ENCODE results near the gene SDR42E1.

SDR42E1 gene

DNA sequence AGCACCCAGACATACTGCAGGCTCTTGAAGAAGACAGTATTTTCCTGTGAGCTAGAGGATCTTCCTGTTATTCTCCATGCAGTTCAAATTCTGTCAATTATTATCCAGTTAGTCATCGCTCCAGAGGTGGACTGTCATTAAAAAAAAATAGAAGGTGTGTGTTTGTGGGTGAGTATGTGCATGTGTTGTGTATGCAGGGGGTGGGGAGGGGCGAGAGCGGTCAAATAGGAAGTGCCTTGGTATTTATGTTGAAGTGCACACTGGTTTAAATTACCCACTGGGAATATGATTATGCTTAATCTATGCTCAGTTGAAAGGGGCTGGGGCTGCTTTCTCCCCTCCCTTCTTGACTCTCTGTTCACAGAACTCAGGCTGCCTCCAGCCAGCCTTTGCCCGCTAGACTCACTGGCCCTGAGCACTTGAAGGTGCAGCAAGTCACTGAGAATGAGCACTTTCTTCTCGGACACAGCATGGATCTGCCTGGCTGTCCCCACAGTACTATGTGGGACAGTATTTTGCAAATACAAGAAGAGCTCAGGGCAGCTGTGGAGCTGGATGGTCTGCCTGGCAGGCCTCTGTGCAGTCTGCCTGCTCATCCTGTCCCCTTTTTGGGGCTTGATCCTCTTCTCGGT lies 23.8 kb upstream of the SDR42E1 start, which contains the start of gene HSD17B2:
HSD17B2 (plus strand) TSS at position 273 of the 632 bp plus-strand sequence; CDS start at position 445, 172 bp downstream.
- H3K4me3 ChIP-seq (ENCODE audit: low read length), result no peak within 1 kb of the TSS
- H3K4me1 ChIP-seq (ENCODE audit: control insufficient read depth, low read depth, low read length), result no peaks in the 10 kb centered on the region
- H3K27ac ChIP-seq (ENCODE audit: low read length), result no peak within 1 kb of the TSS
- H3K9ac ChIP-seq (ENCODE audit: low read length), result no peak within 1 kb of the TSS
- H3K9me3 ChIP-seq (ENCODE audit: control insufficient read depth, low read depth, low read length), result no peaks in the 10 kb centered on the region
- H3K27me3 ChIP-seq (ENCODE audit: control insufficient read depth, insufficient read depth, low read length), result no peaks in the 10 kb centered on the region
- H3K36me3 ChIP-seq (ENCODE audit: control insufficient read depth, low read depth, low read length), result no peaks in the 10 kb centered on the region

DNA sequence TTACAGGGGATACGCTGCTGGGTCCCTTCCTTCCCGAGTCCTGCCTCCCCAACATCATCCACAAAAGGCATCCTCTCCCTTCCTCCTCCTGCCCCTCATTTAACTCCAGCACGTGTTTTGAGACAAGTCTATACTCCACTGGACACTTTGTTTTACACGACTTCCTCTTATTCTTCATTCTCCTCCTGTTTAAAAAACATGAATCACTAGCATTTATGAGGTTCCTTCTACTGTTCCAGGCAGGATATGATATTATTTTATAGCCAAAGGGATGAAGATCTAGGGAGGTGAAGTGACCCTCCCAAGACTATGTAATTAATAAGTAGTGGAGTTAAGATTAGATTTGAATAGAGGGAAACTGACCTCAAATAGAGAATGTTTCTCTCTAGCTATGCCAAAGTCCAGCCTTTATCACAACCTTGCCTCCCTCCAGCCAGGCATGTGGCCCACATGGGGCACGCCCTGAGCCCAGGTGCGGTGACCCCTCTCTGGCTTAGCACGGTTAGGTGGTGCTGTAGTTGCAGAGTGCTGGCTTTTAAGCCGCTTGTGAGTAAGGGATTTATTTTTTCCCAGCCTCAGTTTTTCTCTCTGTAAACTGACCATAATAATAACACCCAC lies 22.5 kb upstream of the SDR42E1 start:
- Histone ChIP-seq H3K9me3 (ENCODE audit: control insufficient read depth, low read depth, low read length) (no peaks in the 10 kb centered on the region), H3K4me1 (ENCODE audit: control insufficient read depth, low read depth, low read length) (no peaks in the 10 kb centered on the region), H3K27me3 (ENCODE audit: control insufficient read depth, insufficient read depth, low read length) (no peaks in the 10 kb centered on the region), H3K9ac (ENCODE audit: low read length) (no peak overlapping the region), H3K4me3 (ENCODE audit: low read length) (no peak overlapping the region), H3K36me3 (ENCODE audit: control insufficient read depth, low read depth, low read length) (no peaks in the 10 kb centered on the region), H3K27ac (ENCODE audit: low read length) (no peak overlapping the region)

DNA sequence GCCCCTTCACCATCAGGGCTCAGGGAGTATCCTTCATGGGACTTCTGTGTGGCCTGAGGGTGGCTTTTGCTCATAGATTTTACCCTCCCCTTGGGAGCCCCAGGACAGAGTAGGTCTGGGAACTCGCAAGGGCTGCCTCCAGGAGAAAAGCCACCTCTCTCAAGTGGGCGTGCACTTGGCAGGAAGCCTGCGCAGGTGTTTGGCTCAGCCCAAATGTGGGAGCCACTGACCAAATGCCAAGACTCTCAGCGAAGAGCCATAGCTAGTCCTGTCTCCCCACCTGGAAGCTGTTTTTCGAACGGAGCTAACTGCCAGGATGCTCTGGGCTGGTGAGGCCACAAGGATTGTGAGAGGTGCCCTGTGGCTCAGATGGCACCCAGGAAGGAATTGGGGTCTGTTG lies 21.7 kb upstream of the SDR42E1 start:
- H3K9ac ChIP-seq (ENCODE audit: low read length), result no peak overlapping the region
- no peaks in the 10 kb centered on the region for H3K4me1 ChIP-seq (ENCODE audit: control insufficient read depth, low read depth, low read length)
- no peak overlapping the region for H3K27ac ChIP-seq (ENCODE audit: low read length)
- H3K9me3 ChIP-seq (ENCODE audit: control insufficient read depth, low read depth, low read length), result no peaks in the 10 kb centered on the region
- no peak overlapping the region for H3K4me3 ChIP-seq (ENCODE audit: low read length)
- H3K36me3 ChIP-seq (ENCODE audit: control insufficient read depth, low read depth, low read length), result no peaks in the 10 kb centered on the region
- H3K27me3 ChIP-seq (ENCODE audit: control insufficient read depth, insufficient read depth, low read length), result no peaks in the 10 kb centered on the region

DNA sequence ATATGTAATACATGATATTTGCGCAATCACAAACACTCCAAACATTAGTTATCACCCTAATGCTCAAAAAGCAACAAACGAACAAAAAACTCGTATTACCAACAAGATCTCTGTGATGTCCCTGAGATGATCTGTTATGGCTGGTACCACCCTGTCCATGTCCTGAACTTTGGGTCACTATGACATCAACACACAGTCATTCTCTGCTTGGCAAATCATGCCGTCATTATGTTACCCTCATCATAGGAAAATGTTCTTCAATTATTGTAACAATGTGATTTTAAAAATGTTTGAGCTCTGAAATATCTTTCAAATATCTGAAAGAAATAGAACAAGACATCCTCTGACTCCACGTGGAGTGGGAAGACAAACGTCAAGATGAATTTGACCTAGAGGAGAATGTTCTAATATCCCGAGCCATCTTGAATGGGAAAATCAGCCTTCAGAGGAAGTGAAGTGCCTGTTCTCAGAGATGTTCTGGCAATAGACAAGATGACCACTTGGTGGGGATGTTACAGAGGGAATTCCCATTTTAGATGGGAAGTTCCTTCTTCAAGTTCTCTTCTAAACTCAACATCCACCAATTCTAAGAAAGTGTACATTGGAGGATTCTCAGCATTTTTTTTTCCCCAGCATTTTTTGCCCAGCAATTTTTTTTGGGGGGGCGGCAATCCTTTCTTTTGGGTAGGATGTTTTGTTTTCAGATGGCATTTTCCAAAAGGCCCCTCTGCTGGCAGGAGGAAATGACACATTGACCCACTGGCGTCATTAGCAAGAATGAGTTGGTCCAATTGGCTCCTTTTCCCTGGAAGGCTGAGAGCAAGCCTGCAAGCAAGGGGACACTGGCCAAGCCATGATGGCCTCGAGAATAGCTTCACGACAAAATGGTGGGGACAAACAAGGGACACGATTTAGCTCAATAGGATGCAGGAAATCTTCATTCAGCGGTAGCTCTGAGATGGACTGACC lies 20.1 kb upstream of the SDR42E1 start:
- no peaks in the 10 kb centered on the region for H3K9me3 ChIP-seq (ENCODE audit: control insufficient read depth, low read depth, low read length)
- H3K9ac ChIP-seq (ENCODE audit: low read length), result no peak overlapping the region
- H3K4me3 ChIP-seq (ENCODE audit: low read length), result no peak overlapping the region
- no peaks in the 10 kb centered on the region for H3K36me3 ChIP-seq (ENCODE audit: control insufficient read depth, low read depth, low read length)
- H3K27ac ChIP-seq (ENCODE audit: low read length), result no peak overlapping the region
- H3K4me1 ChIP-seq (ENCODE audit: control insufficient read depth, low read depth, low read length), result no peaks in the 10 kb centered on the region
- no peaks in the 10 kb centered on the region for H3K27me3 ChIP-seq (ENCODE audit: control insufficient read depth, insufficient read depth, low read length)

DNA sequence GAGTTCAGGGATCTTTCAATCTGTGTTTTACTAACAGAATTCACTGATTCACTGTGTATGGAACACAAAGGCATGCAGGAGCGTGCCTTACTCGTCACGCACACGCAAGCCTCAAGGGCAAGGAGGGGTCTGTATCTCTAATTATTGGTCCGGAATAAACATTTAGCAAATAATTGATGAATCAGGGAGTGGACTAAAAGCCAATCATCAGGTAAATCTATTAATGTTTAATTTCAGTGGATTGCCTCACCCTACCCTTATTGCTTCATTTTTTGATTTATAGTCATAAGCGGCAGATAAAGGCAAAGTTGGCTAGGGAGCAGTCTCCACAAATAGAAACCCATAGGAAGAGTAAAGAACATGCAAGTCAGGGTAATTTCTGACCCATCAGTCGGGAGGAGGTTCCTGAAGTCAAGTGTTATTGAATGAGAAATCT lies 16.4 kb upstream of the SDR42E1 start:
- no peaks in the 10 kb centered on the region for H3K9me3 ChIP-seq (ENCODE audit: control insufficient read depth, low read depth, low read length)
- no peak overlapping the region for H3K27ac ChIP-seq (ENCODE audit: low read length)
- H3K4me3 ChIP-seq (ENCODE audit: low read length), result no peak overlapping the region
- no peaks in the 10 kb centered on the region for H3K27me3 ChIP-seq (ENCODE audit: control insufficient read depth, insufficient read depth, low read length)
- no peak overlapping the region for H3K9ac ChIP-seq (ENCODE audit: low read length)
- H3K36me3 ChIP-seq (ENCODE audit: control insufficient read depth, low read depth, low read length), result no peaks in the 10 kb centered on the region
- H3K4me1 ChIP-seq (ENCODE audit: control insufficient read depth, low read depth, low read length), result no peaks in the 10 kb centered on the region

DNA sequence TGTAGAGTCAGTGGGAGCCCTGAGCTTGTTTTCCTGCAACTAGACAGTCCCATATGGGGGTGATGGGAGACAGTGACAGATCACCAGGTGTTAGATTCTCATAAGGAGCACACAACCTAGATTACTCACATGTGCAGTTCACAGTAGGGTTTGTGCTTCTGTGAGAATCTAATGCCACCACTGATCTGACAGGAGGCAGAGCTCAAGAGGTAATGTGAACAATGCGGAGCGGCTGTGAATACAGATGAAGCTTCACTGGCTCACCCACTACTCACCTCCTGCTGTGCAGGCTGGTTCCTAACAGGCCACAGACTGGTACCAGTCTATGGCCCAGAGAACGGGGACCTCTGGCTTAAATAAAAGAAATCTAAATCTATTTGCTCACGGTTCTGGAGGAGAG lies 13.6 kb upstream of the SDR42E1 start:
- no peak overlapping the region for H3K9ac ChIP-seq (ENCODE audit: low read length)
- H3K4me3 ChIP-seq (ENCODE audit: low read length), result no peak overlapping the region
- H3K9me3 ChIP-seq (ENCODE audit: control insufficient read depth, low read depth, low read length), result no peaks in the 10 kb centered on the region
- H3K36me3 ChIP-seq (ENCODE audit: control insufficient read depth, low read depth, low read length), result no peaks in the 10 kb centered on the region
- H3K4me1 ChIP-seq (ENCODE audit: control insufficient read depth, low read depth, low read length), result no peaks in the 10 kb centered on the region
- H3K27me3 ChIP-seq (ENCODE audit: control insufficient read depth, insufficient read depth, low read length), result no peaks in the 10 kb centered on the region
- no peak overlapping the region for H3K27ac ChIP-seq (ENCODE audit: low read length)

DNA sequence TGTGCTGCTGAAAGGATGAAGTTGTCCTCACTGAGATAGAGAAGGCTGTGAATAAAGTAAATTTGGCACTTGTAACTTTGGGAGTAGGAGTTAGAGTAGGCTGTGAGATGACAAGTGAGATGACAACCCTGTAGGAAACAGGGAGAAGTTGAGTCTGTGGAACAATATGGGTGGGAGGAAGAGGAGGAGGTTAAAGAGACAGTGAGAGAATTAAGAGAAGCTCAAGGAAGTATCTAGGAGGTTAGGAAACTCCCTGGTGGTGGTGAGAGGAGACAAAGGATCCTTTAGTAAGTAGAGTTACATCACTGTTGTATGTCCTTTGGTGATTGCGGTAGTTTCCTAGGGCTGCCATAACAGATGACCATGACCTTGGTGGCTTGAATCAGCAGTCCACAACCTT lies 13.0 kb upstream of the SDR42E1 start:
- Histone ChIP-seq H3K4me3 (ENCODE audit: low read length) (no peak overlapping the region), H3K9me3 (ENCODE audit: control insufficient read depth, low read depth, low read length) (no peaks in the 10 kb centered on the region), H3K27ac (ENCODE audit: low read length) (no peak overlapping the region), H3K27me3 (ENCODE audit: control insufficient read depth, insufficient read depth, low read length) (no peaks in the 10 kb centered on the region), H3K9ac (ENCODE audit: low read length) (no peak overlapping the region), H3K36me3 (ENCODE audit: control insufficient read depth, low read depth, low read length) (no peaks in the 10 kb centered on the region), H3K4me1 (ENCODE audit: control insufficient read depth, low read depth, low read length) (no peaks in the 10 kb centered on the region)

DNA sequence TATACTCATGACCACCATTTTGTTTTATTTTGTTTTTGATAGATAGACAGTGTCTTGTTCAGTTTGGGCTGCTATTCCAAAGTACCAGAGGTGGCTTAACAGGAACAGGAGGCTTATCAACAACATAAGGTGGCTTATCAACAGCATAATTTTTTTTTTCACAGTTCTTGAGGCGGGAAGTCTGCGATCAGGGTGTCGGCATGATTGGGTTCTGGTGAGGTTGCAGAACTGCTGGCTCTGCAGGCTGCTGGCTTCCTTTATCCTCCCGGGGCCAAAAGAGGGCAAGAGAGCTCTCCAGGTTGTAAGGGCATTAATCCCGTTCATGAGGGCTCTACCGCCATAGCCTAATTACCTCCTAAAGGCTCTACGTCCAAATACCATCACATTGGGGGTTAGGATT lies 11.9 kb upstream of the SDR42E1 start:
- no peaks in the 10 kb centered on the region for H3K36me3 ChIP-seq (ENCODE audit: control insufficient read depth, low read depth, low read length)
- no peaks in the 10 kb centered on the region for H3K9me3 ChIP-seq (ENCODE audit: control insufficient read depth, low read depth, low read length)
- H3K27ac ChIP-seq (ENCODE audit: low read length), result no peak overlapping the region
- no peaks in the 10 kb centered on the region for H3K27me3 ChIP-seq (ENCODE audit: control insufficient read depth, insufficient read depth, low read length)
- no peak overlapping the region for H3K4me3 ChIP-seq (ENCODE audit: low read length)
- H3K4me1 ChIP-seq (ENCODE audit: control insufficient read depth, low read depth, low read length), result no peaks in the 10 kb centered on the region
- no peak overlapping the region for H3K9ac ChIP-seq (ENCODE audit: low read length)

DNA sequence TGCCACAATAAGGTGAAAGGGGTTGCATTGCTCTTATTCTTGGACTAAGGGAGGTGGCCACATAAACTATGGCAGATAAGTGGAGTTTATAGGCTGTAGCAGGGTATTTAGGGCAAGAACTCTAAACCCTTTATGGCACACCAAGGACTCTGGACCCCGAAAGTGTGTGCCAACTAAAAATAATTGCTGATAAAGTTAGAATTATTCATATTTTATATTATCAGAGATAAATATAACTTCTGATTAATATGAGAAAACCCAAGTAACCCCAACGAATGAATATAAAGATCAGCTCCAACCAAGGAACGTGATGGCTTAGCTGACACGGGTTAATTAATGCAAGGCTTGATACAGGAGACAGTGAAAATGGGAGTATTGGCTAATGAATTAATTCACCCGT lies 8.8 kb upstream of the SDR42E1 start:
- no peak overlapping the region for H3K4me3 ChIP-seq (ENCODE audit: low read length)
- no peak overlapping the region for H3K9ac ChIP-seq (ENCODE audit: low read length)
- H3K36me3 ChIP-seq (ENCODE audit: control insufficient read depth, low read depth, low read length), result no peaks in the 10 kb centered on the region
- no peak overlapping the region for H3K27ac ChIP-seq (ENCODE audit: low read length)
- H3K27me3 ChIP-seq (ENCODE audit: control insufficient read depth, insufficient read depth, low read length), result no peaks in the 10 kb centered on the region
- H3K9me3 ChIP-seq (ENCODE audit: control insufficient read depth, low read depth, low read length), result no peaks in the 10 kb centered on the region
- H3K4me1 ChIP-seq (ENCODE audit: control insufficient read depth, low read depth, low read length), result no peaks in the 10 kb centered on the region

DNA sequence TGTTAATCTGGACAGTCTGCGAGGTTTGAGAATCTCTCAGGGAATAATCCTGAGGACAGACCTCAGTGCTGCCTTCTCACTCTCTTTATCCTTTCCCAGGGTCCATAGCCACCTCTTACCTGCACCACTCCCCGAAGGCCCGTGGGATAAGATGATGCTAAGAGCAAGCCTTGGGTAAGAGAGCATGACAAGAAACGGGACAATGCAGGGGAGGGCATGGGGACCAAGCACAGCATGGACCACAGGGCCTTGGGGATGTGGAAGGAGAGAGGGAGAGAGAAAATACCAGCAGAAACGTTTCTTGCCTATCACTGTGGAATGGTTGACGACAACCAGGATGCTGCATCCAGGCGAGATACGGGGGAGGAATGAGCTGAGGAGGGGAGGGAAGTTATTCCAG lies 8.3 kb upstream of the SDR42E1 start:
- H3K4me3 ChIP-seq (ENCODE audit: low read length), result no peak overlapping the region
- H3K9ac ChIP-seq (ENCODE audit: low read length), result no peak overlapping the region
- H3K36me3 ChIP-seq (ENCODE audit: control insufficient read depth, low read depth, low read length), result no peaks in the 10 kb centered on the region
- H3K9me3 ChIP-seq (ENCODE audit: control insufficient read depth, low read depth, low read length), result no peaks in the 10 kb centered on the region
- H3K4me1 ChIP-seq (ENCODE audit: control insufficient read depth, low read depth, low read length), result no peaks in the 10 kb centered on the region
- H3K27me3 ChIP-seq (ENCODE audit: control insufficient read depth, insufficient read depth, low read length), result no peaks in the 10 kb centered on the region
- H3K27ac ChIP-seq (ENCODE audit: low read length), result no peak overlapping the region

DNA sequence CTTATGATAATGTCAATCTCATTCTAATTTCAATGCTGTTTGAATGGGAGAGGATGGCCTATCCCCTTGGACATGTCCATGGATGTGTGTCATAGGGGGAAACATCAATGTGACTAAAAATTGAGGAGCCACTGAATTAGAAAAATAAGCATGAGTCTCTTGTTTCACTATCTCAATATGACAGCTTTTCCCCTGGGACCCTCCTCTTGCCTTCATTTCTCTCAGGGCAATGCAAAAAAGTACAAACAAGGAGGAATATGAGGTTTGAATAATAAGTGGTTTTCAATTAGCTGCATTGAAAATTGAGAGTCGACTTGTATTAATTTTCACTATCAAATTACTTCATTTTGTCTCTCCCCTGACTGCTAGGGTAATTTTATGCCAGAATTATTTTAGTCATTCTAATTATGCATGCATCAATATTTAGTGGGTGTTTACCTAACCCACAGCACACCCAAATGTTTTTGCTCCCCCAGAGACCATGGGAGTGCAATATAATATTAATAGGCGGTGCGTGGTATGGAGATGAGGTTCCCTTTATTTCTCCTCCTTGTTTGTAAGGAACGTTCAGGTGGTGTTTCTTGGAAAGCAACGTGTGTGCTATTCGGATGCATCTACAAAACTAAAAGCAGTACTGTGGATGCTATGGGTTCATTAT lies 6.8 kb upstream of the SDR42E1 start:
- no peaks in the 10 kb centered on the region for H3K36me3 ChIP-seq (ENCODE audit: control insufficient read depth, low read depth, low read length)
- H3K9me3 ChIP-seq (ENCODE audit: control insufficient read depth, low read depth, low read length), result no peaks in the 10 kb centered on the region
- no peaks in the 10 kb centered on the region for H3K27me3 ChIP-seq (ENCODE audit: control insufficient read depth, insufficient read depth, low read length)
- no peak overlapping the region for H3K4me3 ChIP-seq (ENCODE audit: low read length)
- no peak overlapping the region for H3K27ac ChIP-seq (ENCODE audit: low read length)
- no peak overlapping the region for H3K9ac ChIP-seq (ENCODE audit: low read length)
- no peaks in the 10 kb centered on the region for H3K4me1 ChIP-seq (ENCODE audit: control insufficient read depth, low read depth, low read length)

Data from iPS-18a (cell line).